DND-41 (cell line): ENCODE results near the gene RASA2.

Experiments used
- EZH2 ChIP-seq: IDR thresholded peaks from 3 replicates; pipeline ENCODE4 v1.6.1; 2012; ENCODE audit warnings: borderline replicate concordance, low read depth, mild to moderate bottlenecking, moderate library complexity, low read length, inconsistent platforms; ENCODE audit not compliant: severe bottlenecking
- TF ChIP-seq, protein P1 (sequence below): IDR thresholded peaks from 2 replicates; pipeline ENCODE4 v1.5.1; 2012; ENCODE audit warnings: borderline replicate concordance, low read length, moderate library complexity, mild to moderate bottlenecking; ENCODE audit not compliant: poor library complexity, severe bottlenecking; ENCODE audit errors: extremely low read depth

DNA sequence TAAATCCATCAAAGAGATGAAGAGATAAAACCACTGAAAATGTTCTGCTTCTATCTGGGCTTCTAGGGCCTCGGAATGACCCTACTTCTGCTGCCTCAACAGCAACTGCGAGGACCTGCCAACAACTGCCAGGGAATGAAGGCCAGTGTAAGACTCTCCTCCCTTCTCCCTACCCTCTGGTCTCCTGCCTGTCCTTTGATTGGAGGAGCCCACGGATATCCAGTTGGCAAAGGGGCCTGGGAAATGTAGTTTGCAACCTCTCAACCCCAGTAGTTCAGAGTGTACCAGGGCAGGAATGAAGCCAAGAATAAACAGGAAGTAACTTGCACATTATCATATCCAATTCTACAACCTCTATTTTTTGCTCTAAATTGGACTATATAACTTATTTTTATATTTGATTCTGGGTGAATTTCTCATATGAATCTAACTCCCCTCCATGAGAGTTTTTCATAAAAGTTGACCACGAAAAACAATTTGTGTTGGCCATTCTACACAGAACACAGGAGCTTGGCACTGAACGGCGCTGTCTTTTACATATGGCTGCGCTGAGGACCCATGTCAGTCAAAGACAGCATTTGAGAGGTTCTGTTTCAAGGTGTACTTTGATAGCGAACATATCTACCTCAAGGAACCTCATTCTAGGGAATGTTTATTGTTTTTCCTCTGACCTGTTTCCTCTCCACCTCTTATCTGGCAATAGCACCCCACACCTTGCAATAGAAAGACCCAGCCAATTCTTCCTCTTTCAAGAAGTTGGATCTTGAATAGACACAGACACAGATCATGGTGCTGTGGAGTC lies 160.1 kb downstream of the RASA2 start:
- no peak for TF ChIP-seq EZH2
- TF ChIP-seq, protein P1, sequence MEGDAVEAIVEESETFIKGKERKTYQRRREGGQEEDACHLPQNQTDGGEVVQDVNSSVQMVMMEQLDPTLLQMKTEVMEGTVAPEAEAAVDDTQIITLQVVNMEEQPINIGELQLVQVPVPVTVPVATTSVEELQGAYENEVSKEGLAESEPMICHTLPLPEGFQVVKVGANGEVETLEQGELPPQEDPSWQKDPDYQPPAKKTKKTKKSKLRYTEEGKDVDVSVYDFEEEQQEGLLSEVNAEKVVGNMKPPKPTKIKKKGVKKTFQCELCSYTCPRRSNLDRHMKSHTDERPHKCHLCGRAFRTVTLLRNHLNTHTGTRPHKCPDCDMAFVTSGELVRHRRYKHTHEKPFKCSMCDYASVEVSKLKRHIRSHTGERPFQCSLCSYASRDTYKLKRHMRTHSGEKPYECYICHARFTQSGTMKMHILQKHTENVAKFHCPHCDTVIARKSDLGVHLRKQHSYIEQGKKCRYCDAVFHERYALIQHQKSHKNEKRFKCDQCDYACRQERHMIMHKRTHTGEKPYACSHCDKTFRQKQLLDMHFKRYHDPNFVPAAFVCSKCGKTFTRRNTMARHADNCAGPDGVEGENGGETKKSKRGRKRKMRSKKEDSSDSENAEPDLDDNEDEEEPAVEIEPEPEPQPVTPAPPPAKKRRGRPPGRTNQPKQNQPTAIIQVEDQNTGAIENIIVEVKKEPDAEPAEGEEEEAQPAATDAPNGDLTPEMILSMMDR, result no peak
